Measurements from ENCODE around the gene ARHGEF11. TPM values are rescaled to one million over a fixed set of nuclear protein-coding genes. Genes with fewer than 3 reads are reported as not detected.

Gene ARHGEF11
- total and polyA plus RNA-seq, 2 of the 4 experiments (the other 2 are of a cell fraction) = 16.8 to 17.2 TPM

DNA sequence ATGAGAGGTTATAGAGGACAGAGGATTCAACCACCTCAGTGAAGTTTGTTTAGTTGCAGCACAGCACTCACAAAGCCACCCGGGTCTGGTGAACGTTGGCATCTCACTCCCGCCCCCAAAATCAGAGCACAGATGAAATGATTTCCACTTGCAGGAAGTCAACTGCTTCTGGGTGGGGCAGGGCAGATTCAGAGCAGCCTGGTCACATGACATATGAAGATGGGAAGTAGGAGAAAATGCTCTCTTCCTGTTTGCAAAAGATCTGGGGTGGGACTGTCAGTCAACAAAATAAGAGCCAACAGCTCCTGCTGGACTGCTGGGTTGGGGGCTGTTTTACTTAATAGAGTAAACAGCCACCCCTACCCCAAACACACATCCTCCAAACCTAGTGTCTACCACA is 81.9 kb downstream of the ARHGEF11 start:
- Histone ChIP-seq H3K4me1 (ENCODE audit: control insufficient read depth, insufficient read depth, low read length) (peaks cover 4% of the 10 kb centered on the region), H3K4me2 (ENCODE audit: low read depth, low read length) (no peak overlapping the region), H3K56ac (ENCODE audit: extremely low read depth, insufficient read depth, low read length) (no peak overlapping the region), H3K79me1 (ENCODE audit: low read depth in 1 of 2, low read length in 2 of 2) (no peaks in the 10 kb centered on the region; a peak in 1 of 4 replicates), H4K5ac (ENCODE audit: low read depth, low read length) (no peak overlapping the region), H3K9me3 (ENCODE audit: control insufficient read depth, insufficient read depth, low read length) (no peaks in the 10 kb centered on the region), H3K18ac (ENCODE audit: low read depth, low read length) (no peak overlapping the region), H2AK5ac (ENCODE audit: low read depth, low read length) (no peak overlapping the region), H3K14ac (replicated peaks; ENCODE audit: low read depth, low read length) (no peak overlapping the region), H3K9me1 (ENCODE audit: insufficient read depth, low read length) (peaks cover 5% of the 10 kb centered on the region; the same call in 1 of the 2 replicates), H2BK15ac (ENCODE audit: low read depth, low read length) (no peak overlapping the region), H3K36me3 (ENCODE audit: control insufficient read depth, insufficient read depth, low read length) (peaks cover 42% of the 10 kb centered on the region), H3K9ac (ENCODE audit: low read depth, low read length) (no peak overlapping the region), H4K8ac (ENCODE audit: low read depth in 2 of 2, low read length in 2 of 2) (no peak overlapping the region), H3K4me3 (ENCODE audit: insufficient read depth, low read depth, low read length) (no peak overlapping the region), H2AFZ (replicated peaks; ENCODE audit: low read length, poor library complexity) (no peak overlapping the region), H4K91ac (ENCODE audit: insufficient read depth, low read depth, low read length) (no peak overlapping the region), H2BK120ac (ENCODE audit: low read depth, low read length) (no peak overlapping the region), H2AK9ac (replicated peaks; ENCODE audit: low read depth, low read length, poor library complexity) (no peak overlapping the region), H3K27me3 (ENCODE audit: control insufficient read depth, insufficient read depth, low read length) (no peaks in the 10 kb centered on the region), H3K27ac (ENCODE audit: insufficient read depth, low read length) (no peak overlapping the region), H4K20me1 (ENCODE audit: insufficient read depth, low read length) (no peaks in the 10 kb centered on the region), H2BK20ac (ENCODE audit: low read depth, low read length) (no peak overlapping the region), H3K4ac (ENCODE audit: low read depth, low read length) (no peak overlapping the region), H3K23ac (ENCODE audit: low read depth, low read length) (no peak overlapping the region), H2BK5ac (ENCODE audit: low read depth, low read length, poor library complexity, severe bottlenecking) (no peak overlapping the region)
- in situ Hi-C loops (cut with MboI; ENCODE audit: low sequenced_read_pairs) = no loop called here
- WGBS, 2 experiments (ENCODE audit: extremely low coverage in 2 of 2, insufficient read length in 1 of 2) = 83% methylated on average over 3 of the region's 3 CpGs; no CpG with 5 or more reads in 1 of the 2 experiments
- TF ChIP-seq, protein P1, sequence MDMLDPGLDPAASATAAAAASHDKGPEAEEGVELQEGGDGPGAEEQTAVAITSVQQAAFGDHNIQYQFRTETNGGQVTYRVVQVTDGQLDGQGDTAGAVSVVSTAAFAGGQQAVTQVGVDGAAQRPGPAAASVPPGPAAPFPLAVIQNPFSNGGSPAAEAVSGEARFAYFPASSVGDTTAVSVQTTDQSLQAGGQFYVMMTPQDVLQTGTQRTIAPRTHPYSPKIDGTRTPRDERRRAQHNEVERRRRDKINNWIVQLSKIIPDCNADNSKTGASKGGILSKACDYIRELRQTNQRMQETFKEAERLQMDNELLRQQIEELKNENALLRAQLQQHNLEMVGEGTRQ (IDR thresholded peaks at IDR 0.05; ENCODE audit: low read depth, low read length) = no peak
- no peak for TF ChIP-seq RFX5 (IDR thresholded peaks at IDR 0.05; ENCODE audit: low read depth, low read length)
- TF ChIP-seq NFE2L2 (IDR thresholded peaks at IDR 0.05; ENCODE audit: low read depth, low read length) = no peak
- no peak for TF ChIP-seq MAZ (IDR thresholded peaks at IDR 0.05; ENCODE audit: borderline replicate concordance, low read depth, low read length)
- no TSS peak for BruUV-seq (replicated peaks)
- ChIA-PET POLR2A (ENCODE audit: unreplicated experiment) (no interaction called here), CTCF (no interaction called here)
- no peak for DNase-seq
- no peak for ATAC-seq (ENCODE audit: low read depth)
- intact Hi-C loops (cut with micrococcal nuclease) = no loop called here
- dilution Hi-C loops (cut with HindIII; ENCODE audit: low sequenced_read_pairs, unreplicated experiment) = no loop called here

Measured in IMR-90 (cell line).